Liver (tissue), 9 donors: ENCODE results near the gene NEK1. TPM values are rescaled to one million over a fixed set of nuclear protein-coding genes. Genes with fewer than 3 reads are reported as not detected.

Experiments
- DNase-seq: peaks from one replicate; pipeline ENCODE4 v3.0.0-alpha.2; 2017; ENCODE audit warnings: low spot score
- H3K27ac ChIP-seq, 2 donors: one replicate each; pipeline ENCODE4 v1.7.0; 2013; ENCODE audit warnings: inconsistent platforms in 2 of 2, low read length in 2 of 2, control low read depth in 1 of 2, low read depth in 1 of 2, mild to moderate bottlenecking in 1 of 2
- H3K27me3 ChIP-seq, 4 donors: one replicate each; pipeline versions ENCODE4 v1.6.1 to v1.7.0; 2013; ENCODE audit warnings: low read length in 3 of 4, inconsistent platforms in 1 of 4, mild to moderate bottlenecking in 1 of 4, moderate library complexity in 1 of 4; ENCODE audit not compliant: control insufficient read depth in 4 of 4, insufficient read depth in 4 of 4
- H3K36me3 ChIP-seq, 4 donors: one replicate each; pipeline versions ENCODE4 v1.6.1 to v1.7.0; 2013; ENCODE audit warnings: low read length in 3 of 4, mild to moderate bottlenecking in 3 of 4, low read depth in 1 of 4, moderate library complexity in 1 of 4; ENCODE audit not compliant: control insufficient read depth in 4 of 4, insufficient read depth in 3 of 4
- H3K4me1 ChIP-seq, 4 donors: one replicate each; pipeline versions ENCODE4 v1.6.1 to v1.7.0; 2013; ENCODE audit warnings: low read length in 3 of 4, mild to moderate bottlenecking in 3 of 4, moderate library complexity in 1 of 4; ENCODE audit not compliant: control insufficient read depth in 4 of 4, insufficient read depth in 4 of 4
- H3K4me3 ChIP-seq, 3 donors: one replicate each; pipeline versions ENCODE4 v1.6.1 to v1.7.0; 2013; ENCODE audit warnings: low read length in 3 of 3, control low read depth in 1 of 3, low read depth in 1 of 3, mild to moderate bottlenecking in 1 of 3
- H3K9ac ChIP-seq, 2 donors: one replicate each; pipeline ENCODE4 v1.7.0; 2013; ENCODE audit warnings: low read length in 2 of 2, mild to moderate bottlenecking in 2 of 2, moderate library complexity in 2 of 2, control low read depth in 1 of 2, low read depth in 1 of 2
- H3K9me3 ChIP-seq, 4 donors: one replicate each; pipeline versions ENCODE4 v1.6.1 to v1.7.0; 2013; ENCODE audit warnings: low read length in 3 of 4; ENCODE audit not compliant: control insufficient read depth in 4 of 4
- ATF3 ChIP-seq: IDR thresholded peaks from 2 replicates; pipeline ENCODE4 v1.6.1; 2016; ENCODE audit warnings: antibody characterized with exemption
- CTCF ChIP-seq: fragments of 150-350 bp; IDR thresholded peaks from 2 replicates; pipeline ENCODE4 v1.5.1; 2017; ENCODE audit warnings: improper control_type of control experiment, low read depth, low read length; ENCODE audit not compliant: missing input control
- EGR1 ChIP-seq, 2 donors: IDR thresholded peaks; 2 replicates each; pipeline ENCODE4 v1.6.1; 2016 to 2018; ENCODE audit warnings: antibody characterized with exemption in 2 of 2, low read depth in 2 of 2
- FOXA1 ChIP-seq: IDR thresholded peaks from 2 replicates; pipeline ENCODE4 v1.6.1; 2016; ENCODE audit warnings: antibody characterized with exemption
- FOXA2 ChIP-seq: IDR thresholded peaks from 2 replicates; pipeline ENCODE4 v1.6.1; 2016; ENCODE audit warnings: antibody characterized with exemption
- GABPA ChIP-seq, 2 donors: IDR thresholded peaks in 1 of 2; conservative IDR thresholded peaks in 1 of 2; 2 replicates each; pipeline ENCODE4 v1.6.1; 2016; ENCODE audit warnings: antibody characterized with exemption in 2 of 2, mild to moderate bottlenecking in 1 of 2, moderate library complexity in 1 of 2
- HNF4A ChIP-seq, 2 donors: conservative IDR thresholded peaks; 2 replicates each; pipeline ENCODE4 v1.6.1; 2016; ENCODE audit warnings: antibody characterized with exemption in 2 of 2, mild to moderate bottlenecking in 2 of 2
- HNF4G ChIP-seq: IDR thresholded peaks from 2 replicates; pipeline ENCODE4 v1.6.1; 2016; ENCODE audit warnings: antibody characterized with exemption
- JUND ChIP-seq, 2 donors: IDR thresholded peaks; 2 replicates each; pipeline ENCODE4 v1.6.1; 2016; ENCODE audit warnings: antibody characterized with exemption in 2 of 2
- MAX ChIP-seq: IDR thresholded peaks from 2 replicates; pipeline ENCODE4 v1.6.1; 2016; ENCODE audit warnings: antibody characterized with exemption
- NR2F2 ChIP-seq: IDR thresholded peaks from 2 replicates; pipeline ENCODE4 v1.6.1; 2016; ENCODE audit warnings: antibody characterized with exemption
- RAD21 ChIP-seq, 2 donors: IDR thresholded peaks; 2 replicates each; pipeline ENCODE4 v1.6.1; 2016; ENCODE audit warnings: antibody characterized with exemption in 2 of 2, mild to moderate bottlenecking in 2 of 2
- RXRA ChIP-seq, 2 donors: IDR thresholded peaks; 2 replicates each; pipeline ENCODE4 v1.6.1; 2017 to 2018; ENCODE audit warnings: antibody characterized with exemption in 2 of 2, mild to moderate bottlenecking in 1 of 2
- SP1 ChIP-seq: IDR thresholded peaks from 2 replicates; pipeline ENCODE4 v1.6.1; 2018; ENCODE audit warnings: antibody characterized with exemption, mild to moderate bottlenecking
- TAF1 ChIP-seq: conservative IDR thresholded peaks from 2 replicates; pipeline ENCODE4 v1.6.1; 2016; ENCODE audit warnings: antibody characterized with exemption, mild to moderate bottlenecking
- YY1 ChIP-seq: IDR thresholded peaks from 2 replicates; pipeline ENCODE4 v1.6.1; 2016; ENCODE audit warnings: antibody characterized with exemption, mild to moderate bottlenecking
- ZBTB33 ChIP-seq: IDR thresholded peaks from 2 replicates; pipeline ENCODE4 v1.6.1; 2016; ENCODE audit warnings: antibody characterized with exemption
- WGBS: extraction: QIAGEN DNeasy Blood & Tissue Kit; methylation state at CpG from one replicate; pipeline ENCODE4 v1.1.7; 2013; 5-methylcytosine and 5-hydroxymethylcytosine counted together
- polyA plus RNA-seq, 2 donors: library from polyadenylated mRNA; stranded (reverse) in 1 of 2; unstranded in 1 of 2; fragments of 200-250 nt in 1 of 2; fragments of >200 nt in 1 of 2; fragmentation: Nextera tagmentation in 1 of 2; extraction: Ambion mirVana in 1 of 2; gene quantifications; one replicate each; pipeline versions ENCODE4 v1.2.1 to v1.2.3, GENCODE V29; 2013 to 2015
- total RNA-seq, 2 donors: library from RNA; depleted of rRNA; stranded (reverse); fragments of >200 nt; gene quantifications; one replicate each; pipeline ENCODE4 v1.2.3, GENCODE V29; 2014
- TF ChIP-seq, protein P1 (sequence below): IDR thresholded peaks from 2 replicates; pipeline ENCODE4 v1.6.1; 2016; ENCODE audit warnings: antibody characterized with exemption, mild to moderate bottlenecking
- donor health status: healthy.
- donor health status: healthy.
- donor health status: healthy.
- donor health status: healthy.
- donor health status: healthy.

The NEK1 gene
- total and polyA plus RNA-seq, 4 donors, result 1.8 to 10.2 (median 5.3) TPM

DNA sequence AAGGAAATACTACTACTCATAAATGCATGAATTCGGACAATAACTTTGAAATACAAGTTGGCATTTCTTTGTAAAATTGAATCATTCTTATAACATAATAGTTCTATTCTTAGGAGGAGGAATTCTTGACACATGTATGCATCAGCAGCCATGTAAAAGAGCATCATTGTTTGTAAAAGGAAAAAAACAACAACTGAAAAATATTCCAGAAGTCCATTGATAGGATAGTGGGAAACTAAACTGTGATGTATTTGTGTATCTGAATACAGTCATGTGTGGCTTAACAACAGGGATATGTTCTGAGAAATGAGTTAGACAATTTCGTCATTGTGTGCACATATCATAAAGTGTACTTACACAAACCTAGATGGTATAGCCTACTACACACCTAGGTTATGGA lies 239.6 kb downstream of the NEK1 start:
- Histone ChIP-seq H3K27me3 (no peaks in the 10 kb centered on the region), H3K27ac (no peak overlapping the region), H3K4me3 (no peak overlapping the region), H3K4me1 (no peaks in the 10 kb centered on the region), H3K9ac (no peak overlapping the region), H3K9me3 (peaks cover 3 to 15% (median 13%) of the 10 kb centered on the region in 4 donors), H3K36me3 (no peaks in the 10 kb centered on the region)
- DNase-seq, result no peak
- WGBS, result 93% methylated on average over 2 of the region's 2 CpGs
- TF ChIP-seq, protein P1, sequence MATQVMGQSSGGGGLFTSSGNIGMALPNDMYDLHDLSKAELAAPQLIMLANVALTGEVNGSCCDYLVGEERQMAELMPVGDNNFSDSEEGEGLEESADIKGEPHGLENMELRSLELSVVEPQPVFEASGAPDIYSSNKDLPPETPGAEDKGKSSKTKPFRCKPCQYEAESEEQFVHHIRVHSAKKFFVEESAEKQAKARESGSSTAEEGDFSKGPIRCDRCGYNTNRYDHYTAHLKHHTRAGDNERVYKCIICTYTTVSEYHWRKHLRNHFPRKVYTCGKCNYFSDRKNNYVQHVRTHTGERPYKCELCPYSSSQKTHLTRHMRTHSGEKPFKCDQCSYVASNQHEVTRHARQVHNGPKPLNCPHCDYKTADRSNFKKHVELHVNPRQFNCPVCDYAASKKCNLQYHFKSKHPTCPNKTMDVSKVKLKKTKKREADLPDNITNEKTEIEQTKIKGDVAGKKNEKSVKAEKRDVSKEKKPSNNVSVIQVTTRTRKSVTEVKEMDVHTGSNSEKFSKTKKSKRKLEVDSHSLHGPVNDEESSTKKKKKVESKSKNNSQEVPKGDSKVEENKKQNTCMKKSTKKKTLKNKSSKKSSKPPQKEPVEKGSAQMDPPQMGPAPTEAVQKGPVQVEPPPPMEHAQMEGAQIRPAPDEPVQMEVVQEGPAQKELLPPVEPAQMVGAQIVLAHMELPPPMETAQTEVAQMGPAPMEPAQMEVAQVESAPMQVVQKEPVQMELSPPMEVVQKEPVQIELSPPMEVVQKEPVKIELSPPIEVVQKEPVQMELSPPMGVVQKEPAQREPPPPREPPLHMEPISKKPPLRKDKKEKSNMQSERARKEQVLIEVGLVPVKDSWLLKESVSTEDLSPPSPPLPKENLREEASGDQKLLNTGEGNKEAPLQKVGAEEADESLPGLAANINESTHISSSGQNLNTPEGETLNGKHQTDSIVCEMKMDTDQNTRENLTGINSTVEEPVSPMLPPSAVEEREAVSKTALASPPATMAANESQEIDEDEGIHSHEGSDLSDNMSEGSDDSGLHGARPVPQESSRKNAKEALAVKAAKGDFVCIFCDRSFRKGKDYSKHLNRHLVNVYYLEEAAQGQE, result no peak
- no peak for TF ChIP-seq CTCF
- TF ChIP-seq MAX, result no peak
- TF ChIP-seq HNF4G, result no peak
- no peak for TF ChIP-seq ATF3
- TF ChIP-seq JUND (IDR thresholded peaks at IDR 0.05), result no peak
- TF ChIP-seq GABPA (IDR thresholded peaks at IDR 0.05 in 1 of 2, conservative IDR thresholded peaks at IDR 0.05 in 1 of 2), result no peak
- TF ChIP-seq NR2F2, result no peak
- TF ChIP-seq HNF4A (conservative IDR thresholded peaks at IDR 0.05), result no peak
- no peak for TF ChIP-seq EGR1 (IDR thresholded peaks at IDR 0.05; ENCODE audit: low read depth in 2 of 2)
- no peak for TF ChIP-seq ZBTB33
- no peak for TF ChIP-seq RXRA (IDR thresholded peaks at IDR 0.05)
- TF ChIP-seq YY1, result no peak
- TF ChIP-seq SP1, result no peak
- TF ChIP-seq RAD21 (IDR thresholded peaks at IDR 0.05), result no peak
- no peak for TF ChIP-seq FOXA1
- TF ChIP-seq TAF1, result no peak
- no peak for TF ChIP-seq FOXA2
